ACC112 (cell line): ENCODE results near the gene ITPR1.

Experiments used
- H2AFZ ChIP-seq: fragments of 200-600 bp; sonication (generic); one replicate; pipeline ENCODE4 v1.6.0; 2017; ENCODE audit warnings: antibody characterized with exemption, low read length; ENCODE audit not compliant: unreplicated experiment
- H3K27ac ChIP-seq: fragments of 200-600 bp; sonication (generic); 2 replicates; pipeline ENCODE4 v1.5.1; 2014; ENCODE audit warnings: low read depth, mild to moderate bottlenecking, antibody characterized with exemption, low read length, moderate library complexity
- H3K27me3 ChIP-seq: fragments of 200-600 bp; sonication (generic); 2 replicates; pipeline ENCODE4 v1.6.1; 2014; ENCODE audit warnings: mild to moderate bottlenecking, antibody characterized with exemption, low read length, moderate library complexity, mixed read lengths; ENCODE audit not compliant: insufficient read depth
- H3K36me3 ChIP-seq: fragments of 200-600 bp; sonication (generic); 2 replicates; pipeline ENCODE4 v1.6.1; 2016; ENCODE audit warnings: mild to moderate bottlenecking, antibody characterized with exemption, low read length, moderate library complexity, mixed read lengths; ENCODE audit not compliant: insufficient read depth
- H3K4me1 ChIP-seq: fragments of 200-600 bp; sonication (generic); one replicate; pipeline ENCODE4 v1.6.1; 2016; ENCODE audit warnings: low read length, mixed read lengths; ENCODE audit not compliant: insufficient read depth, unreplicated experiment, control insufficient read depth
- H3K4me3 ChIP-seq: fragments of 200-600 bp; sonication (generic); 2 replicates; pipeline ENCODE4 v1.5.1; 2014; ENCODE audit warnings: mild to moderate bottlenecking, low read depth, low read length
- H3K79me2 ChIP-seq: fragments of 200-600 bp; sonication (generic); one replicate; pipeline ENCODE4 v1.6.0; 2016; ENCODE audit warnings: low read length; ENCODE audit not compliant: control insufficient read depth, unreplicated experiment, insufficient read depth

The ITPR1 gene

GRCh38 chr3:4845882-4846281, 352.7 kb downstream of the ITPR1 start:
- no peak overlapping the region for H3K27ac ChIP-seq
- H3K4me3 ChIP-seq, result no peak overlapping the region
- H3K79me2 ChIP-seq, result no peaks in the 10 kb centered on the region
- no peaks in the 10 kb centered on the region for H3K36me3 ChIP-seq
- H3K27me3 ChIP-seq, result no peaks in the 10 kb centered on the region
- no peak overlapping the region for H2AFZ ChIP-seq
- H3K4me1 ChIP-seq, result no peaks in the 10 kb centered on the region

DNA sequence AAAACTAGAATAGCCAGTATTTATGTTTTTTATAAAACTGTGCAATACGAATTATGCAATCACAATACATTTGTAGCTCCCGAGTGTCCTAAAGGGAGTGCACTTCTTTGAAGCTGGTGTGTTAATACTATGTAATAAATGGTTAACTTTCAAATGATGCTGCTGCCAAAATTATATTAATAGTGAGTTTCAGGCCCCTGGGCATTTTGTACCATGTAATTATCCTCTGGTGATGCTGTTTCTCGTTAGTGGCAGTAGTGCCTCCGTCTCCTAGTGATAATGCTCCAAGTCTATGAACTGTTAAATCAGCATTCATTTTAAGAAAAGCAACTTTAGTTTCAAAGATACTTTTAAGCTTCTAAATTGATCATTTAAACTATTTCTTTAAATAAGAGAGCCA, 353.4 kb downstream of the ITPR1 start:
- H3K4me3 ChIP-seq, result no peak overlapping the region
- H3K36me3 ChIP-seq, result no peaks in the 10 kb centered on the region
- no peaks in the 10 kb centered on the region for H3K79me2 ChIP-seq
- H2AFZ ChIP-seq, result no peak overlapping the region
- no peaks in the 10 kb centered on the region for H3K27me3 ChIP-seq
- H3K4me1 ChIP-seq, result no peaks in the 10 kb centered on the region
- no peak overlapping the region for H3K27ac ChIP-seq

DNA sequence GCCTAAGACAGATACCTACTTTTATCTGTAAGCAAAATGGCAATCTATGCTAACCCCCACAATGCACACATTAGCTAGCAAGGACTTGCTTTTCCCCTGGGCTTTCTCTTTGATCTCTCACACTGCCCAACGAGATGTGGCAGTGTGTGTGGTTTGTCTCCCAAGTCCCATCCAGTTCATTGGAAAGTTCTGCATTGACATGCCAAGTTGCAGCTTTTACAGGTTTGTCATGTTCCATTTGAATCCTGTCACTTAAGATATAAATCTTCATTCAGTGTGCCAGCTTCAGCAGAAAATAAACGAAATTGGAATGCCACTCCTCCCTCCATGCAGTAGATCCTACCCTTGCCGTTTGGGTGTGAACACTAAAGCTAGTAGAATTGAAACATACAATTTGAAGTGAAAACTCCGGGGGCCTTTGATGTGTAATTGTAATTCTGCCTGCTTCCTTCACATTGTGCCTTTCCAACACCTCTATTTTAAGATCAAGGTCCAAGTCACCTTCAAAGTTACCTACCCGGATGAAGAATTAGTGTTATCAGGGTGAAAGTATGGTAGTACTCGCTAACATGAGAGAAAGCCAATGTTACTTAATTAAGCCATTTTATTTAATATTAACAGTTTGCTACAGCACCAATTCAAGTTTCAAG, 355.2 kb downstream of the ITPR1 start:
- Histone ChIP-seq H3K36me3 (no peaks in the 10 kb centered on the region), H3K79me2 (no peaks in the 10 kb centered on the region), H3K27me3 (no peaks in the 10 kb centered on the region), H3K27ac (no peak overlapping the region), H3K4me3 (no peak overlapping the region), H2AFZ (no peak overlapping the region), H3K4me1 (no peaks in the 10 kb centered on the region)

DNA sequence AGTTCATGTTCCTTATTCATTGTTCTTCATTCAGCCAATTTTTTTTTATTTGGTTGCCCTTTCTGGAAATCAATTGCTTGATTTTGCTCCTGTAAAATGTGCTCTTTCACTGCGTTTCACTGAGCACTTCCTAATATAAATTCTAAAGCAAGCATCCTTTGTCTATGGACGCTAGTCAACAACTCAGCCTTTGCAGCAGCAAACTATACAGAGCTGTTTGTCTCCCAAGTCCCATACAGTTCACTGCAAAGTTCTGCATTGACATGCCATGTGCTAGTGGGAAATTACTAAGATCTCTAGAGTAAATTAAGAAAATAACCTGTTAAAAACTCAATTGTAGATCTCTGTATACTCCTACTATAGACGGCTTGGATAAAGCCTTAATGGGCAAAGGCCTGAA, 356.0 kb downstream of the ITPR1 start:
- H3K4me1 ChIP-seq, result no peaks in the 10 kb centered on the region

GRCh38 chr3:4849739-4850138, 356.6 kb downstream of the ITPR1 start:
- Histone ChIP-seq H3K4me3 (no peak overlapping the region), H3K27ac (no peak overlapping the region), H3K36me3 (no peaks in the 10 kb centered on the region), H3K27me3 (no peaks in the 10 kb centered on the region), H3K79me2 (no peaks in the 10 kb centered on the region), H3K4me1 (no peaks in the 10 kb centered on the region), H2AFZ (no peak overlapping the region)

More for the DNA sequence above, 356.0 kb downstream of the ITPR1 start:
- no peaks in the 10 kb centered on the region for H3K36me3 ChIP-seq
- H3K27ac ChIP-seq, result no peak overlapping the region
- H3K27me3 ChIP-seq, result no peaks in the 10 kb centered on the region
- no peak overlapping the region for H3K4me3 ChIP-seq
- no peak overlapping the region for H2AFZ ChIP-seq
- no peaks in the 10 kb centered on the region for H3K79me2 ChIP-seq

DNA sequence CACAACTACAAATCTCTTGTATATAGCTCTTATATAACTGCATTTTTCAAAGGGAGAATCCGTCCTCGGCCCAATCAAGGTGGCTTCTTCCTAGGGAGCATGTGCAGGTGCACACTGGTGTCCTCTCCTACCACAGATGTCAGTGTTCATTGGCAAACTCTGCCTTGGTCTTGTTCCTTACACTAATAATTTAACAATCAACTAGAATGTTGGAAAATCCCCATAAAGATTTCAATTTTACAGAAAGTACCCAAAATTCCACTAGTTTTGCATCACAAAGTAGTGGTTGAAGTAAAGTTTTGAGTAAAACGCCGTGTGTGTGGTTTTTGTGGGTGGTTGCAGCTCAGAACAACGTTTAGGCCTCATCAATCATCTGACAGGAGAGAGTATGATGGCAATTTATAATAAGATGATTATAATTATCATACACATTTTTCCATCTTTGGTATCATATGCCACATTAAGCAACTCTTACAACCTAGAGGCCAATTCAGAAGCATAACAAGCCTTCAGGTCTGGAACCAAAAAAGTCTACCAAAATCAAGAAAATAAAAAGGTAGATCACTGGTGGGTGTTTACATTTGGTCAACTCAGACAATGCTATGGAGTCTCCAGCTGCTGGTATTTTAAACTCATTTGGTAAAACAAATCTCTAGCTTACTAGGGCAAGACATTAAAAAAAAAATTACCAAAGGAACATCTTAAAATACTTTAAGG, 357.2 kb downstream of the ITPR1 start:
- Histone ChIP-seq H3K4me3 (no peak overlapping the region), H2AFZ (no peak overlapping the region), H3K36me3 (no peaks in the 10 kb centered on the region), H3K27me3 (no peaks in the 10 kb centered on the region), H3K79me2 (no peaks in the 10 kb centered on the region), H3K4me1 (no peaks in the 10 kb centered on the region), H3K27ac (no peak overlapping the region)

DNA sequence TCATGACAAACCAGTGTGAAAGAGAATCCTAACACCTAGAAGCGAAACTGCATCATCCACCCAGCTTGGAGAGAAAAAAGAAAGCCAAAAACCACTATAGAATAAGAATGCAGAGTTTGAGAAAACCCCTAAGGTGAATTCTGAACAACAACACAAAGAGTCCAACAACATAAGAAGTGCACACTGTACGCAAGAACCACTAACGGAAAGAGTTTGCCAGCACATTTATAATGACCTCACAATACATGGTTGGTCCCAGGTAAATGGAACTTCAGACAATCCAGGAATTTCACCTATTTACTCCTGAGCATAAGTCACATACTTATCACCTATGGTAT, 357.7 kb downstream of the ITPR1 start:
- H3K4me3 ChIP-seq, result no peak overlapping the region
- H3K4me1 ChIP-seq, result no peaks in the 10 kb centered on the region
- no peak overlapping the region for H3K27ac ChIP-seq
- no peaks in the 10 kb centered on the region for H3K79me2 ChIP-seq
- H2AFZ ChIP-seq, result no peak overlapping the region
- H3K36me3 ChIP-seq, result no peaks in the 10 kb centered on the region
- no peaks in the 10 kb centered on the region for H3K27me3 ChIP-seq

DNA sequence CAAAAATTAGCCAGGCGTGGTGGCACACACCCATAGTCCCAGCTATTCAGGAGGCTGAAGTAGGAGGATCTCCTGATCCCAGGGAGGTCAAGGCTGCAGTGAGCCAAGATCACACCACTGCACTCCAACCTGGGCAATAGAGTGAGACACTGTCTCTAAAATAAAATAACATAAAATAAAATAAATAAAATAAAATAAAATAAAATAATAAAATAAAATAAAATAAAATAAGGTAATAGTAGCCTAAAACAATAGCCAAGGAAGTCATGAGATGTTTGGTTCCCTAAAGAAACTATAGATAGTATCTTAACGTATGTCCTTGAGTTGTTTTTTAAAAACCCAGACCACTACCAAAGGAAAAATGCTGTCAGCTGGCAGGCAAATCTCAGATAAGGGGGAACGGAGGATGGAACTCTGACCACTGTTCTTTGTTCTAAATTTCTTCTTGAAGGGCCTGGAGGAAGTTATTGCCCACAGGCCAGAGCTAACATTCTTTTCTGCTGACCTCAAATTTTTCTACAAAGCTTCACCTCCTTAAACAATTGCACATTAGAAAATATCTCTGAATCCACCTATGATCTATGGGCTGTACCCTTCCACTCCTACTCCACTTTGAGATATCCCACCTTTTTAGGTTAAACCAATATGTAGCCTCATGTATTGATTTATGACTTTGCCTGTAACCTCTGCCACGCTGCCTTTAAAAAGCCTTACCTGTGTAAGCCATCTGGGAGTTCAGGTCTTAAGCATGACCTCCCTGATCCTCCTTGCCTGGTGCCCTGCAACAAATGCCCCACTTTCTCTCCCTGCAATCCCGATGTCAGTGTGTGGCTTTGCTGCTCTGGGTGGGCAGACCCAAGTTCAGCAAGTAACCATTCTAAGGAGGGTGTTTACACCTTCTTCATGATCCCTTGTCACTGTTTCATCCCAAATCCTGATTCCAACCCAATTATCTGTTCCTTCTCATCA, 359.9 kb downstream of the ITPR1 start:
- Histone ChIP-seq H2AFZ (no peak overlapping the region), H3K36me3 (no peaks in the 10 kb centered on the region), H3K79me2 (no peaks in the 10 kb centered on the region), H3K4me1 (no peaks in the 10 kb centered on the region), H3K4me3 (no peak overlapping the region), H3K27ac (no peak overlapping the region), H3K27me3 (no peaks in the 10 kb centered on the region)

DNA sequence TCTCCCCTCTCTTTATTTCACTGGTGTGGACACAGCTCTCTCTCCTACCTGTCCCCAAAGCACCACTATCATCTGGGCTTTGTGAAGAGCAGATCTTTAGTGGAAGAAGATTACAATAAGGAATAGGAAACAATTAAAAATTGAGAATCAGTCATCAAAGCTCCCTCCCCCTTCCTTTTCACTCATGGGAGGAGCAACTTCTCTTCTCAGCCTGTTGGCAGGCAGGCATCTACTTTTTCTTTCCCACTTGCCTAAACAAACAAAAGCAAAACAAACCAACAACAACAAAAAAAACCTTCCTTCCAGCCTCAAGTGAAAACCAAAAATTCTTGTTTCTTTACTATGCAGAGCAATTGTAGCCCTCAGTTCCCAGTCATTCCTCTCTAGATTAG, 360.6 kb downstream of the ITPR1 start:
- no peak overlapping the region for H2AFZ ChIP-seq
- no peak overlapping the region for H3K27ac ChIP-seq

GRCh38 chr3:4855676-4856075, 362.5 kb downstream of the ITPR1 start:
- H3K36me3 ChIP-seq, result no peaks in the 10 kb centered on the region

More for the DNA sequence above, 360.6 kb downstream of the ITPR1 start:
- Histone ChIP-seq H3K4me3 (no peak overlapping the region), H3K27me3 (no peaks in the 10 kb centered on the region), H3K36me3 (no peaks in the 10 kb centered on the region), H3K79me2 (no peaks in the 10 kb centered on the region), H3K4me1 (no peaks in the 10 kb centered on the region)

More at GRCh38 chr3:4855676-4856075, 362.5 kb downstream of the ITPR1 start:
- Histone ChIP-seq H3K79me2 (no peaks in the 10 kb centered on the region), H3K27ac (no peak overlapping the region), H3K27me3 (no peaks in the 10 kb centered on the region), H2AFZ (no peak overlapping the region), H3K4me3 (no peak overlapping the region), H3K4me1 (no peaks in the 10 kb centered on the region)
